Measurements from ENCODE around the gene IGFBPL1. TPM values are rescaled to one million over a fixed set of nuclear protein-coding genes. Genes with fewer than 3 reads are reported as not detected.

The IGFBPL1 gene
- total and polyA plus RNA-seq, 10 of the 15 experiments (the other 5 are each of a cell fraction or from before 2014, with no cell fraction given), result 0.25 TPM; not detected in 9

DNA sequence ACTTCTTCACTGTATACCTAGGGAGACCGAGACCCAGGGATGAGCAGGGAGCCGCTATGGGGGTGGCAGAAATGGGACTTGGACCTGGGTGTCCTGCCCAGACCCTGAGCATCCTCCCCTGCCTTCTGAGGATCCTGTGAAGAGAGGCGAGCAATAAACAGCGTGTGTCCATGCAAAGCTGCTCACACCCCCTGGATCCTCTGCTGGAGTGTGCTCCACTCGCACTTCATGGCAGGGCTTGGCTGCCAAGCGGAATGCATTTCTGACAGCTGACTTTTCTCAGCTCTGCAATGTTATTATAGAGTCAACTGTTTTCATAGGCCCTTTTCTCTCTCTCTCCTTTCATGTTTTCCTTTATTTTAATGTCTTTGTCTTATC, 62.8 kb downstream of the IGFBPL1 start (continued):
- TF ChIP-seq NFIC (IDR thresholded peaks at IDR 0.05; ENCODE audit: low read depth, low read length) (no peak), TCF3 (IDR thresholded peaks at IDR 0.05; ENCODE audit: borderline replicate concordance, insufficient read depth, low read depth, low read length) (no peak)

DNA sequence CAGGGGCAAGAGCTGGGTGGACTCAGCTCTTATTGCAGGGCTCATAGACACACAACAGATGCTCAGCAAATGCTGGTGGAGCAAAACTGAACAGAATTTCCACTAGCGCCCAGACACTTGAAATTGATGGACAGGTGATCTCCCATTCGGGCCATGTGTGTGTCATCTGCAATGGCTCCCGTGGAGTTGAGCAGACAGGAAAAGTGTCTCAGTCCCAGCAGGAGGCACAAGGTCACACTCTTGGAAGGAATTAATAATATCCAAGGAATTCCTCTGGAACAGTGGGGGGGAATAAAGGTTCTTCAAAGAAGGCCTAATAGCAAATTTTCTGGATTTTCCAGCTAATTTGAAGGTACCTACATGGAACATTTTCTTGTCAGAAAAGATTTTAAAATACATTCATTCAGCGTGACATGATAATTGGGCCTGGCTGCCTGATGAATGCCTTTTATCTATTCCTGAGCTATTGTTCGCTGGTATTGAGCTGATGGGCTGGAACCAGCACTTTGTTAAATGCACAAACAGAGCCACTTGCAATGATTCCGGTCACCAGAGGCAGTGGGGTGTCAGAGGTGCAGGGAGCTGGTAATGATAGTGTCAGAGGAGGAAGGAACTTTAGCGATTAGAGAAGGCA, 63.3 kb downstream of the IGFBPL1 start:
- no peak for FAIRE-seq
- no peak overlapping the region for H3K4me3 ChIP-seq
- no peak for DNase-seq (ENCODE audit: low read depth, low spot score)
- no peak overlapping the region for H3K4me2 ChIP-seq (ENCODE audit: control insufficient read depth, insufficient read depth)
- ChIA-PET SMC1A (ENCODE audit: uncharacterized antibody, unreplicated experiment) (interaction anchor here (0.8 to 4.9 kb wide), 9 partner anchors 97 to 1509 kb away, joined by 3 to 35 read pairs (median 3); no protein-coding TSS in a partner anchor), POLR2A (no interaction called here), CTCF (interaction anchor here (0.6 to 10.7 kb wide), 6 partner anchors 10 to 606 kb away, joined by 3 to 120 read pairs (median 6); no protein-coding TSS in a partner anchor), RAD21 (ENCODE audit: unreplicated experiment) (interaction anchor here (1.1 to 5.4 kb wide), 8 partner anchors 200 to 458 kb away, joined by 3 to 31 read pairs (median 4); no protein-coding TSS in a partner anchor)
- no peak overlapping the region for H2AFZ ChIP-seq (ENCODE audit: control insufficient read depth, low read depth, low read length)
- no peaks in the 10 kb centered on the region for H4K20me1 ChIP-seq (ENCODE audit: control insufficient read depth, insufficient read depth)
- intact Hi-C loops (cut with micrococcal nuclease; ENCODE audit: unreplicated experiment) (no loop called here), in situ Hi-C loops (cut with MboI) (loop anchor here (5.0 kb wide), 1 partner anchor 449 kb away; no protein-coding TSS in a partner anchor)
- no peak for ATAC-seq
- H3K9me3 ChIP-seq (replicated peaks; ENCODE audit: control insufficient read depth, insufficient read depth, low read length), result no peaks in the 10 kb centered on the region
- H3K79me2 ChIP-seq (ENCODE audit: control insufficient read depth, insufficient read depth, low read length), result no peaks in the 10 kb centered on the region
- H3K27me3 ChIP-seq (replicated peaks in 1 of 2; ENCODE audit: control insufficient read depth in 2 of 2, insufficient read depth in 2 of 2, low read length in 1 of 2), result no peaks in the 10 kb centered on the region
- no peaks in the 10 kb centered on the region for H3K4me1 ChIP-seq (ENCODE audit: control insufficient read depth, insufficient read depth, low read length)
- no peaks in the 10 kb centered on the region for H3K36me3 ChIP-seq (ENCODE audit: control insufficient read depth in 2 of 2, insufficient read depth in 2 of 2, low read length in 1 of 2)
- no TSS peak for BruUV-seq (replicated peaks)
- TF ChIP-seq YY1 (IDR thresholded peaks at IDR 0.05; ENCODE audit: low read depth, low read length) (no peak), POLR2A (IDR thresholded peaks at IDR 0.05; ENCODE audit: low read depth, low read length) (no peak), ZNF622 (IDR thresholded peaks at IDR 0.05) (no peak), RAD51 (IDR thresholded peaks at IDR 0.05) (no peak), ZNF217 (IDR thresholded peaks at IDR 0.05) (no peak)
- TF ChIP-seq, protein P1, sequence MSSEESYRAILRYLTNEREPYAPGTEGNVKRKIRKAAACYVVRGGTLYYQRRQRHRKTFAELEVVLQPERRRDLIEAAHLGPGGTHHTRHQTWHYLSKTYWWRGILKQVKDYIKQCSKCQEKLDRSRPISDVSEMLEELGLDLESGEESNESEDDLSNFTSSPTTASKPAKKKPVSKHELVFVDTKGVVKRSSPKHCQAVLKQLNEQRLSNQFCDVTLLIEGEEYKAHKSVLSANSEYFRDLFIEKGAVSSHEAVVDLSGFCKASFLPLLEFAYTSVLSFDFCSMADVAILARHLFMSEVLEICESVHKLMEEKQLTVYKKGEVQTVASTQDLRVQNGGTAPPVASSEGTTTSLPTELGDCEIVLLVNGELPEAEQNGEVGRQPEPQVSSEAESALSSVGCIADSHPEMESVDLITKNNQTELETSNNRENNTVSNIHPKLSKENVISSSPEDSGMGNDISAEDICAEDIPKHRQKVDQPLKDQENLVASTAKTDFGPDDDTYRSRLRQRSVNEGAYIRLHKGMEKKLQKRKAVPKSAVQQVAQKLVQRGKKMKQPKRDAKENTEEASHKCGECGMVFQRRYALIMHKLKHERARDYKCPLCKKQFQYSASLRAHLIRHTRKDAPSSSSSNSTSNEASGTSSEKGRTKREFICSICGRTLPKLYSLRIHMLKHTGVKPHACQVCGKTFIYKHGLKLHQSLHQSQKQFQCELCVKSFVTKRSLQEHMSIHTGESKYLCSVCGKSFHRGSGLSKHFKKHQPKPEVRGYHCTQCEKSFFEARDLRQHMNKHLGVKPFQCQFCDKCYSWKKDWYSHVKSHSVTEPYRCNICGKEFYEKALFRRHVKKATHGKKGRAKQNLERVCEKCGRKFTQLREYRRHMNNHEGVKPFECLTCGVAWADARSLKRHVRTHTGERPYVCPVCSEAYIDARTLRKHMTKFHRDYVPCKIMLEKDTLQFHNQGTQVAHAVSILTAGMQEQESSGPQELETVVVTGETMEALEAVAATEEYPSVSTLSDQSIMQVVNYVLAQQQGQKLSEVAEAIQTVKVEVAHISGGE (CRISPR knock-in tag; IDR thresholded peaks at IDR 0.05), result no peak
- TF ChIP-seq, protein P2, sequence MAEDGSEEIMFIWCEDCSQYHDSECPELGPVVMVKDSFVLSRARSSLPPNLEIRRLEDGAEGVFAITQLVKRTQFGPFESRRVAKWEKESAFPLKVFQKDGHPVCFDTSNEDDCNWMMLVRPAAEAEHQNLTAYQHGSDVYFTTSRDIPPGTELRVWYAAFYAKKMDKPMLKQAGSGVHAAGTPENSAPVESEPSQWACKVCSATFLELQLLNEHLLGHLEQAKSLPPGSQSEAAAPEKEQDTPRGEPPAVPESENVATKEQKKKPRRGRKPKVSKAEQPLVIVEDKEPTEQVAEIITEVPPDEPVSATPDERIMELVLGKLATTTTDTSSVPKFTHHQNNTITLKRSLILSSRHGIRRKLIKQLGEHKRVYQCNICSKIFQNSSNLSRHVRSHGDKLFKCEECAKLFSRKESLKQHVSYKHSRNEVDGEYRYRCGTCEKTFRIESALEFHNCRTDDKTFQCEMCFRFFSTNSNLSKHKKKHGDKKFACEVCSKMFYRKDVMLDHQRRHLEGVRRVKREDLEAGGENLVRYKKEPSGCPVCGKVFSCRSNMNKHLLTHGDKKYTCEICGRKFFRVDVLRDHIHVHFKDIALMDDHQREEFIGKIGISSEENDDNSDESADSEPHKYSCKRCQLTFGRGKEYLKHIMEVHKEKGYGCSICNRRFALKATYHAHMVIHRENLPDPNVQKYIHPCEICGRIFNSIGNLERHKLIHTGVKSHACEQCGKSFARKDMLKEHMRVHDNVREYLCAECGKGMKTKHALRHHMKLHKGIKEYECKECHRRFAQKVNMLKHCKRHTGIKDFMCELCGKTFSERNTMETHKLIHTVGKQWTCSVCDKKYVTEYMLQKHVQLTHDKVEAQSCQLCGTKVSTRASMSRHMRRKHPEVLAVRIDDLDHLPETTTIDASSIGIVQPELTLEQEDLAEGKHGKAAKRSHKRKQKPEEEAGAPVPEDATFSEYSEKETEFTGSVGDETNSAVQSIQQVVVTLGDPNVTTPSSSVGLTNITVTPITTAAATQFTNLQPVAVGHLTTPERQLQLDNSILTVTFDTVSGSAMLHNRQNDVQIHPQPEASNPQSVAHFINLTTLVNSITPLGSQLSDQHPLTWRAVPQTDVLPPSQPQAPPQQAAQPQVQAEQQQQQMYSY (CRISPR knock-in tag; IDR thresholded peaks at IDR 0.05), result no peak
- 18% methylated on average over 6 of the region's 7 CpGs for WGBS (ENCODE audit: insufficient coverage, insufficient replicate concordance, low lambda C conversion rate, missing lambda C conversion rate)
- no peak overlapping the region for H3K9ac ChIP-seq (ENCODE audit: control insufficient read depth, insufficient read depth, low read length)
- no peak overlapping the region for H3K27ac ChIP-seq (ENCODE audit: control insufficient read depth, insufficient read depth)
